GM23338 (cell line): ENCODE data around the gene PFKM.

Experiments
- CREB1 ChIP-seq: fragments of 250-450 bp; sonication (Bioruptor Pico); IDR thresholded peaks from 2 replicates; pipeline ENCODE4 v1.5.0; 2020; ENCODE audit warnings: low read depth, mild to moderate bottlenecking, moderate library complexity
- EZH2 ChIP-seq: fragments of 200-600 bp; sonication (generic); IDR thresholded peaks from one replicate; pipeline ENCODE4 v1.8.0; 2017; ENCODE audit warnings: antibody characterized with exemption, mild to moderate bottlenecking, low read depth; ENCODE audit not compliant: unreplicated experiment
- EZH2phosphoT487 ChIP-seq: fragments of 200-600 bp; sonication (generic); IDR thresholded peaks from one replicate; pipeline ENCODE4 v1.8.1; 2018; ENCODE audit warnings: antibody characterized with exemption; ENCODE audit not compliant: unreplicated experiment
- JUNB ChIP-seq: IDR thresholded peaks from one replicate; pipeline ENCODE4 v1.6.1; 2016; ENCODE audit warnings: antibody characterized with exemption; ENCODE audit not compliant: unreplicated experiment
- POLR2AphosphoS5 ChIP-seq: IDR thresholded peaks from 2 replicates; pipeline ENCODE4 v1.6.1; 2016; ENCODE audit warnings: antibody characterized with exemption, low read depth
- STAT1 ChIP-seq: IDR thresholded peaks from one replicate; pipeline ENCODE4 v1.6.1; 2016; ENCODE audit warnings: antibody characterized with exemption; ENCODE audit not compliant: unreplicated experiment
- ZNF331 ChIP-seq: fragments of 250-450 bp; sonication (Bioruptor Pico); IDR thresholded peaks from 2 replicates; pipeline ENCODE4 v1.5.0; 2020; ENCODE audit warnings: low read depth, mild to moderate bottlenecking, moderate library complexity
- TF ChIP-seq, protein P1 (sequence below), 2 experiments: fragments of 200-600 bp in 1 of 2; sonication (generic) in 1 of 2; conservative IDR thresholded peaks; 2 replicates each; pipeline versions ENCODE4 v1.5.1 to v1.6.1; 2016 to 2017; ENCODE audit warnings: antibody characterized with exemption in 2 of 2, low read depth in 2 of 2, mild to moderate bottlenecking in 2 of 2, moderate library complexity in 1 of 2
- TF ChIP-seq, protein P2 (sequence below): IDR thresholded peaks from one replicate; pipeline ENCODE4 v1.6.1; 2018; ENCODE audit warnings: antibody characterized with exemption; ENCODE audit not compliant: unreplicated experiment
- TF ChIP-seq, protein P3 (sequence below): fragments of 250-450 bp; sonication (Bioruptor Pico); IDR thresholded peaks from 2 replicates; pipeline ENCODE4 v1.5.0; 2020; ENCODE audit warnings: mild to moderate bottlenecking, moderate library complexity
- TF ChIP-seq, protein P4 (sequence below): IDR thresholded peaks from 2 replicates; pipeline ENCODE4 v1.6.1; 2016; ENCODE audit warnings: antibody characterized with exemption

DNA sequence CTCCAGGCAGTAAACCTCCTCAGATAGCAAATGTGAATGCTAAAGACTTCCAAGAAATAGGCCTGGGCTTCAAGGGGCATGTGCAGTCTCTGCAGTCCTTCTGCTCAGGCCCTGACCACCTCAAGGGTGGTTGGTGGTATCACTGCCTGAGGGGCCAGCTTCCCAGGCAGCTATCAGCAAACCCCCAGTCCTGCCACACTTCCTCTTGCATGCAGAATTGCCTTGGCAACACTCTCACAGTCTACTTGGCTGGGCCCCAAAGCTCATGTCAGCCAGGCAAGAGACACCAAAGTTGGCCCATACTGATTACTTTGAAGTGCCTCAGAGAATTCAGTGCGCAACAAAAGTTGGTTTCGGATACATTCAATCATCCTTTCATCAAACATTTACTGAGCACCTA, 41.6 kb downstream of the PFKM start:
- TF ChIP-seq, protein P1, sequence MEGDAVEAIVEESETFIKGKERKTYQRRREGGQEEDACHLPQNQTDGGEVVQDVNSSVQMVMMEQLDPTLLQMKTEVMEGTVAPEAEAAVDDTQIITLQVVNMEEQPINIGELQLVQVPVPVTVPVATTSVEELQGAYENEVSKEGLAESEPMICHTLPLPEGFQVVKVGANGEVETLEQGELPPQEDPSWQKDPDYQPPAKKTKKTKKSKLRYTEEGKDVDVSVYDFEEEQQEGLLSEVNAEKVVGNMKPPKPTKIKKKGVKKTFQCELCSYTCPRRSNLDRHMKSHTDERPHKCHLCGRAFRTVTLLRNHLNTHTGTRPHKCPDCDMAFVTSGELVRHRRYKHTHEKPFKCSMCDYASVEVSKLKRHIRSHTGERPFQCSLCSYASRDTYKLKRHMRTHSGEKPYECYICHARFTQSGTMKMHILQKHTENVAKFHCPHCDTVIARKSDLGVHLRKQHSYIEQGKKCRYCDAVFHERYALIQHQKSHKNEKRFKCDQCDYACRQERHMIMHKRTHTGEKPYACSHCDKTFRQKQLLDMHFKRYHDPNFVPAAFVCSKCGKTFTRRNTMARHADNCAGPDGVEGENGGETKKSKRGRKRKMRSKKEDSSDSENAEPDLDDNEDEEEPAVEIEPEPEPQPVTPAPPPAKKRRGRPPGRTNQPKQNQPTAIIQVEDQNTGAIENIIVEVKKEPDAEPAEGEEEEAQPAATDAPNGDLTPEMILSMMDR (conservative IDR thresholded peaks at IDR 0.05; ENCODE audit: low read depth in 2 of 2): no peak
- no peak for TF ChIP-seq EZH2
- TF ChIP-seq, protein P2, sequence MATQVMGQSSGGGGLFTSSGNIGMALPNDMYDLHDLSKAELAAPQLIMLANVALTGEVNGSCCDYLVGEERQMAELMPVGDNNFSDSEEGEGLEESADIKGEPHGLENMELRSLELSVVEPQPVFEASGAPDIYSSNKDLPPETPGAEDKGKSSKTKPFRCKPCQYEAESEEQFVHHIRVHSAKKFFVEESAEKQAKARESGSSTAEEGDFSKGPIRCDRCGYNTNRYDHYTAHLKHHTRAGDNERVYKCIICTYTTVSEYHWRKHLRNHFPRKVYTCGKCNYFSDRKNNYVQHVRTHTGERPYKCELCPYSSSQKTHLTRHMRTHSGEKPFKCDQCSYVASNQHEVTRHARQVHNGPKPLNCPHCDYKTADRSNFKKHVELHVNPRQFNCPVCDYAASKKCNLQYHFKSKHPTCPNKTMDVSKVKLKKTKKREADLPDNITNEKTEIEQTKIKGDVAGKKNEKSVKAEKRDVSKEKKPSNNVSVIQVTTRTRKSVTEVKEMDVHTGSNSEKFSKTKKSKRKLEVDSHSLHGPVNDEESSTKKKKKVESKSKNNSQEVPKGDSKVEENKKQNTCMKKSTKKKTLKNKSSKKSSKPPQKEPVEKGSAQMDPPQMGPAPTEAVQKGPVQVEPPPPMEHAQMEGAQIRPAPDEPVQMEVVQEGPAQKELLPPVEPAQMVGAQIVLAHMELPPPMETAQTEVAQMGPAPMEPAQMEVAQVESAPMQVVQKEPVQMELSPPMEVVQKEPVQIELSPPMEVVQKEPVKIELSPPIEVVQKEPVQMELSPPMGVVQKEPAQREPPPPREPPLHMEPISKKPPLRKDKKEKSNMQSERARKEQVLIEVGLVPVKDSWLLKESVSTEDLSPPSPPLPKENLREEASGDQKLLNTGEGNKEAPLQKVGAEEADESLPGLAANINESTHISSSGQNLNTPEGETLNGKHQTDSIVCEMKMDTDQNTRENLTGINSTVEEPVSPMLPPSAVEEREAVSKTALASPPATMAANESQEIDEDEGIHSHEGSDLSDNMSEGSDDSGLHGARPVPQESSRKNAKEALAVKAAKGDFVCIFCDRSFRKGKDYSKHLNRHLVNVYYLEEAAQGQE: no peak
- TF ChIP-seq POLR2AphosphoS5: no peak
- TF ChIP-seq, protein P3, sequence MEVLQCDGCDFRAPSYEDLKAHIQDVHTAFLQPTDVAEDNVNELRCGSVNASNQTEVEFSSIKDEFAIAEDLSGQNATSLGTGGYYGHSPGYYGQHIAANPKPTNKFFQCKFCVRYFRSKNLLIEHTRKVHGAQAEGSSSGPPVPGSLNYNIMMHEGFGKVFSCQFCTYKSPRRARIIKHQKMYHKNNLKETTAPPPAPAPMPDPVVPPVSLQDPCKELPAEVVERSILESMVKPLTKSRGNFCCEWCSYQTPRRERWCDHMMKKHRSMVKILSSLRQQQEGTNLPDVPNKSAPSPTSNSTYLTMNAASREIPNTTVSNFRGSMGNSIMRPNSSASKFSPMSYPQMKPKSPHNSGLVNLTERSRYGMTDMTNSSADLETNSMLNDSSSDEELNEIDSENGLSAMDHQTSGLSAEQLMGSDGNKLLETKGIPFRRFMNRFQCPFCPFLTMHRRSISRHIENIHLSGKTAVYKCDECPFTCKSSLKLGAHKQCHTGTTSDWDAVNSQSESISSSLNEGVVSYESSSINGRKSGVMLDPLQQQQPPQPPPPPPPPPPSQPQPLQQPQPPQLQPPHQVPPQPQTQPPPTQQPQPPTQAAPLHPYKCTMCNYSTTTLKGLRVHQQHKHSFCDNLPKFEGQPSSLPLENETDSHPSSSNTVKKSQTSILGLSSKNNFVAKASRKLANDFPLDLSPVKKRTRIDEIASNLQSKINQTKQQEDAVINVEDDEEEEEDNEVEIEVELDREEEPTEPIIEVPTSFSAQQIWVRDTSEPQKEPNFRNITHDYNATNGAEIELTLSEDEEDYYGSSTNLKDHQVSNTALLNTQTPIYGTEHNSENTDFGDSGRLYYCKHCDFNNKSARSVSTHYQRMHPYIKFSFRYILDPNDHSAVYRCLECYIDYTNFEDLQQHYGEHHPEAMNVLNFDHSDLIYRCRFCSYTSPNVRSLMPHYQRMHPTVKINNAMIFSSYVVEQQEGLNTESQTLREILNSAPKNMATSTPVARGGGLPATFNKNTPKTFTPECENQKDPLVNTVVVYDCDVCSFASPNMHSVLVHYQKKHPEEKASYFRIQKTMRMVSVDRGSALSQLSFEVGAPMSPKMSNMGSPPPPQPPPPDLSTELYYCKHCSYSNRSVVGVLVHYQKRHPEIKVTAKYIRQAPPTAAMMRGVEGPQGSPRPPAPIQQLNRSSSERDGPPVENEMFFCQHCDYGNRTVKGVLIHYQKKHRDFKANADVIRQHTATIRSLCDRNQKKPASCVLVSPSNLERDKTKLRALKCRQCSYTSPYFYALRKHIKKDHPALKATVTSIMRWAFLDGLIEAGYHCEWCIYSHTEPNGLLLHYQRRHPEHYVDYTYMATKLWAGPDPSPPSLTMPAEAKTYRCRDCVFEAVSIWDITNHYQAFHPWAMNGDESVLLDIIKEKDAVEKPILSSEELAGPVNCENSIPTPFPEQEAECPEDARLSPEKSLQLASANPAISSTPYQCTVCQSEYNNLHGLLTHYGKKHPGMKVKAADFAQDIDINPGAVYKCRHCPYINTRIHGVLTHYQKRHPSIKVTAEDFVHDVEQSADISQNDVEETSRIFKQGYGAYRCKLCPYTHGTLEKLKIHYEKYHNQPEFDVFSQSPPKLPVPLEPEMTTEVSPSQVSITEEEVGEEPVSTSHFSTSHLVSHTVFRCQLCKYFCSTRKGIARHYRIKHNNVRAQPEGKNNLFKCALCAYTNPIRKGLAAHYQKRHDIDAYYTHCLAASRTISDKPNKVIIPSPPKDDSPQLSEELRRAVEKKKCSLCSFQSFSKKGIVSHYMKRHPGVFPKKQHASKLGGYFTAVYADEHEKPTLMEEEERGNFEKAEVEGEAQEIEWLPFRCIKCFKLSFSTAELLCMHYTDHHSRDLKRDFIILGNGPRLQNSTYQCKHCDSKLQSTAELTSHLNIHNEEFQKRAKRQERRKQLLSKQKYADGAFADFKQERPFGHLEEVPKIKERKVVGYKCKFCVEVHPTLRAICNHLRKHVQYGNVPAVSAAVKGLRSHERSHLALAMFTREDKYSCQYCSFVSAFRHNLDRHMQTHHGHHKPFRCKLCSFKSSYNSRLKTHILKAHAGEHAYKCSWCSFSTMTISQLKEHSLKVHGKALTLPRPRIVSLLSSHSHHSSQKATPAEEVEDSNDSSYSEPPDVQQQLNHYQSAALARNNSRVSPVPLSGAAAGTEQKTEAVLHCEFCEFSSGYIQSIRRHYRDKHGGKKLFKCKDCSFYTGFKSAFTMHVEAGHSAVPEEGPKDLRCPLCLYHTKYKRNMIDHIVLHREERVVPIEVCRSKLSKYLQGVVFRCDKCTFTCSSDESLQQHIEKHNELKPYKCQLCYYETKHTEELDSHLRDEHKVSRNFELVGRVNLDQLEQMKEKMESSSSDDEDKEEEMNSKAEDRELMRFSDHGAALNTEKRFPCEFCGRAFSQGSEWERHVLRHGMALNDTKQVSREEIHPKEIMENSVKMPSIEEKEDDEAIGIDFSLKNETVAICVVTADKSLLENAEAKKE (CRISPR knock-in tag): no peak
- no peak for TF ChIP-seq JUNB
- TF ChIP-seq STAT1: no peak
- no peak for TF ChIP-seq EZH2phosphoT487
- TF ChIP-seq CREB1: no peak
- TF ChIP-seq, protein P4, sequence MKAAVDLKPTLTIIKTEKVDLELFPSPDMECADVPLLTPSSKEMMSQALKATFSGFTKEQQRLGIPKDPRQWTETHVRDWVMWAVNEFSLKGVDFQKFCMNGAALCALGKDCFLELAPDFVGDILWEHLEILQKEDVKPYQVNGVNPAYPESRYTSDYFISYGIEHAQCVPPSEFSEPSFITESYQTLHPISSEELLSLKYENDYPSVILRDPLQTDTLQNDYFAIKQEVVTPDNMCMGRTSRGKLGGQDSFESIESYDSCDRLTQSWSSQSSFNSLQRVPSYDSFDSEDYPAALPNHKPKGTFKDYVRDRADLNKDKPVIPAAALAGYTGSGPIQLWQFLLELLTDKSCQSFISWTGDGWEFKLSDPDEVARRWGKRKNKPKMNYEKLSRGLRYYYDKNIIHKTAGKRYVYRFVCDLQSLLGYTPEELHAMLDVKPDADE: no peak
- TF ChIP-seq ZNF331 (CRISPR knock-in tag): no peak
